GM19467 (cell line): ENCODE data around the gene IRS2.
A peak's percentile ranks its signal among the peaks of the same experiment; 100 is the strongest.

ENCODE experiments used
- ATAC-seq: cut with Tn5 transposase; IDR thresholded peaks from one replicate; pipeline ENCODE4 v1.9.1; 2021; ENCODE audit warnings: mild to moderate bottlenecking, moderate library complexity; ENCODE audit not compliant: unreplicated experiment

The IRS2 gene

GRCh38 chr13:109809216-109809932, 23.0 kb upstream of the IRS2 start:
- ATAC-seq, result no peak

GRCh38 chr13:109807345-109807744, 21.0 kb upstream of the IRS2 start:
- no peak for ATAC-seq

- ATAC-seq, result no peak
Observed at GRCh38 chr13:109804654-109805053, 18.3 kb upstream of the IRS2 start.

- no peak for ATAC-seq
Observed at GRCh38 chr13:109803825-109804224, 17.4 kb upstream of the IRS2 start.

GRCh38 chr13:109802936-109803335, 16.6 kb upstream of the IRS2 start:
- no peak for ATAC-seq

GRCh38 chr13:109795011-109795410, 8.6 kb upstream of the IRS2 start:
- no peak for ATAC-seq

GRCh38 chr13:109794095-109794494, 7.7 kb upstream of the IRS2 start:
- no peak for ATAC-seq

- no peak for ATAC-seq
Observed at GRCh38 chr13:109792416-109793059, 6.2 kb upstream of the IRS2 start.

- no peak for ATAC-seq
Observed at GRCh38 chr13:109790942-109791605, 4.7 kb upstream of the IRS2 start.

- ATAC-seq, result no peak
Observed at GRCh38 chr13:109790086-109790485, 3.7 kb upstream of the IRS2 start.

GRCh38 chr13:109789262-109789661, 2.9 kb upstream of the IRS2 start:
- ATAC-seq, result no peak

GRCh38 chr13:109788372-109789111, 2.2 kb upstream of the IRS2 start:
- no peak for ATAC-seq

- ATAC-seq, result peak; percentile 1
Observed at GRCh38 chr13:109787135-109787954, 962 bp upstream of the IRS2 start.

- ATAC-seq, result peak; percentile 0
Observed at GRCh38 chr13:109785892-109786450, 412 bp downstream of the IRS2 start.

- ATAC-seq, result no peak
Observed at GRCh38 chr13:109785141-109785891, 1.1 kb downstream of the IRS2 start.

- no peak for ATAC-seq
Observed at GRCh38 chr13:109784590-109785140, 1.7 kb downstream of the IRS2 start.

- ATAC-seq, result no peak
Observed at GRCh38 chr13:109783815-109784589, 2.4 kb downstream of the IRS2 start.

- no peak for ATAC-seq
Observed at GRCh38 chr13:109783447-109783814, 3.0 kb downstream of the IRS2 start.
